ENCODE data around the gene TMTC4. TPM values are rescaled to one million over a fixed set of nuclear protein-coding genes. Genes with fewer than 3 reads are reported as not detected.
"Not testable (repeated sequence)": the region's sequence is repeated elsewhere in the genome, so short reads cannot be mapped to it uniquely, and the experiment has no call there.

The TMTC4 gene
- polyA plus RNA-seq, 1 donor from 2014 or later, result 123 TPM

DNA sequence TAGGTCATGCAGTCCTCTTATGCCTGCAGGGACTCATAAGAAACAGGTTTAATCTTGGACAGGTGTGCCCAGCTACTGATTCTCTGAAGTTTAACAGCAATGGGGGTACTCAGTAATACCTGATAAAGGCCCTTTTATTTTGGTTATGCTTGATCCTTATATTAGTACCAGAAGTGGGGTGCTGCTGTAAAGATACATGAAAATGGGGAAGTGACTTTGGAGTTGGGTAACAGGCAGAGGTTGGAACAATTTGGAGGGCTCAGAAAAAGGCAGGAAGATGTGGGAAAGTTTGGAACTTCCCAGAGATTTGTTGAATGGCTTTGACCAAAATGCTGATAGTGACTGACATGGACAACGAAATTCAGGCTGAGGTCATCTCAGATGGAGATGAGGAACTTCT is 14.6 kb upstream of the TMTC4 start:
- Histone ChIP-seq H4K20me1 (ENCODE audit: insufficient read depth) (no peaks in the 10 kb centered on the region), H3K4me2 (ENCODE audit: low read length) (no peak overlapping the region), H3K27me3 (ENCODE audit: insufficient read depth, low read depth, low read length) (no peaks in the 10 kb centered on the region), H3K9ac (ENCODE audit: low read length) (no peak overlapping the region), H3K4me3 (ENCODE audit: low read length) (no peak overlapping the region), H2AFZ (ENCODE audit: low read depth, low read length) (no peak overlapping the region), H3K27ac (ENCODE audit: low read length) (no peak overlapping the region), H3K36me3 (ENCODE audit: insufficient read depth, low read length) (no peaks in the 10 kb centered on the region), H3K79me2 (replicated peaks; ENCODE audit: insufficient read depth, low read length) (no peaks in the 10 kb centered on the region), H3K9me2 (ENCODE audit: insufficient read depth, low read length) (no peaks in the 10 kb centered on the region), H3F3A (ENCODE audit: insufficient read depth, low read length, poor library complexity, severe bottlenecking) (no peaks in the 10 kb centered on the region), H3K9me3 (ENCODE audit: low read length) (peaks cover 4% of the 10 kb centered on the region)
- TF ChIP-seq, protein P1, sequence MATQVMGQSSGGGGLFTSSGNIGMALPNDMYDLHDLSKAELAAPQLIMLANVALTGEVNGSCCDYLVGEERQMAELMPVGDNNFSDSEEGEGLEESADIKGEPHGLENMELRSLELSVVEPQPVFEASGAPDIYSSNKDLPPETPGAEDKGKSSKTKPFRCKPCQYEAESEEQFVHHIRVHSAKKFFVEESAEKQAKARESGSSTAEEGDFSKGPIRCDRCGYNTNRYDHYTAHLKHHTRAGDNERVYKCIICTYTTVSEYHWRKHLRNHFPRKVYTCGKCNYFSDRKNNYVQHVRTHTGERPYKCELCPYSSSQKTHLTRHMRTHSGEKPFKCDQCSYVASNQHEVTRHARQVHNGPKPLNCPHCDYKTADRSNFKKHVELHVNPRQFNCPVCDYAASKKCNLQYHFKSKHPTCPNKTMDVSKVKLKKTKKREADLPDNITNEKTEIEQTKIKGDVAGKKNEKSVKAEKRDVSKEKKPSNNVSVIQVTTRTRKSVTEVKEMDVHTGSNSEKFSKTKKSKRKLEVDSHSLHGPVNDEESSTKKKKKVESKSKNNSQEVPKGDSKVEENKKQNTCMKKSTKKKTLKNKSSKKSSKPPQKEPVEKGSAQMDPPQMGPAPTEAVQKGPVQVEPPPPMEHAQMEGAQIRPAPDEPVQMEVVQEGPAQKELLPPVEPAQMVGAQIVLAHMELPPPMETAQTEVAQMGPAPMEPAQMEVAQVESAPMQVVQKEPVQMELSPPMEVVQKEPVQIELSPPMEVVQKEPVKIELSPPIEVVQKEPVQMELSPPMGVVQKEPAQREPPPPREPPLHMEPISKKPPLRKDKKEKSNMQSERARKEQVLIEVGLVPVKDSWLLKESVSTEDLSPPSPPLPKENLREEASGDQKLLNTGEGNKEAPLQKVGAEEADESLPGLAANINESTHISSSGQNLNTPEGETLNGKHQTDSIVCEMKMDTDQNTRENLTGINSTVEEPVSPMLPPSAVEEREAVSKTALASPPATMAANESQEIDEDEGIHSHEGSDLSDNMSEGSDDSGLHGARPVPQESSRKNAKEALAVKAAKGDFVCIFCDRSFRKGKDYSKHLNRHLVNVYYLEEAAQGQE (IDR thresholded peaks at IDR 0.05; ENCODE audit: borderline replicate concordance), result no peak
- no peak for TF ChIP-seq TAF1 (IDR thresholded peaks at IDR 0.05; ENCODE audit: low read depth)

GRCh38 chr13:100680131-100680530 is 5.5 kb upstream of the TMTC4 start:
- Histone ChIP-seq H3K4me2 (ENCODE audit: low read length) (no peak overlapping the region), H3K36me3 (ENCODE audit: insufficient read depth, low read length) (no peaks in the 10 kb centered on the region), H3K27ac (ENCODE audit: low read length) (no peak overlapping the region), H3K9me3 (ENCODE audit: low read length) (no peaks in the 10 kb centered on the region), H3K27me3 (ENCODE audit: insufficient read depth, low read depth, low read length) (no peaks in the 10 kb centered on the region), H3K79me2 (replicated peaks; ENCODE audit: insufficient read depth, low read length) (no peaks in the 10 kb centered on the region), H4K20me1 (ENCODE audit: insufficient read depth) (no peaks in the 10 kb centered on the region), H2AFZ (ENCODE audit: low read depth, low read length) (no peak overlapping the region), H3K9ac (ENCODE audit: low read length) (no peak overlapping the region), H3F3A (ENCODE audit: insufficient read depth, low read length, poor library complexity, severe bottlenecking) (no peaks in the 10 kb centered on the region), H3K9me2 (ENCODE audit: insufficient read depth, low read length) (no peaks in the 10 kb centered on the region), H3K4me3 (ENCODE audit: low read length) (no peak overlapping the region)
- no peak for TF ChIP-seq MXI1 (conservative IDR thresholded peaks at IDR 0.05; ENCODE audit: poor library complexity, severe bottlenecking)
- no peak for TF ChIP-seq RAD21 (conservative IDR thresholded peaks at IDR 0.05)
- TF ChIP-seq TAF1 (IDR thresholded peaks at IDR 0.05; ENCODE audit: low read depth), result no peak
- no peak for TF ChIP-seq CTCF (IDR thresholded peaks at IDR 0.05; ENCODE audit: poor library complexity, severe bottlenecking)
- TF ChIP-seq SMC3 (conservative IDR thresholded peaks at IDR 0.05; ENCODE audit: poor library complexity), result no peak
- TF ChIP-seq EZH2 (IDR thresholded peaks at IDR 0.05; ENCODE audit: borderline replicate concordance, insufficient read depth, low read length, poor library complexity, severe bottlenecking), result no peak
- TF ChIP-seq POLR2AphosphoS5 (IDR thresholded peaks at IDR 0.05), result no peak
- TF ChIP-seq, protein P1 (IDR thresholded peaks at IDR 0.05; ENCODE audit: borderline replicate concordance), result no peak
- TF ChIP-seq EP300 (conservative IDR thresholded peaks at IDR 0.05; ENCODE audit: poor library complexity, severe bottlenecking), result no peak

GRCh38 chr13:100677128-100677527 is 2.5 kb upstream of the TMTC4 start:
- not testable (repeated sequence) for H3K9ac ChIP-seq (ENCODE audit: low read length); H3K9me2 ChIP-seq (ENCODE audit: insufficient read depth, low read length); H3K27me3 ChIP-seq (ENCODE audit: insufficient read depth, low read depth, low read length); H3K36me3 ChIP-seq (ENCODE audit: insufficient read depth, low read length); H3F3A ChIP-seq (ENCODE audit: insufficient read depth, low read length, poor library complexity, severe bottlenecking); H4K20me1 ChIP-seq (ENCODE audit: insufficient read depth); H3K4me2 ChIP-seq (ENCODE audit: low read length); H3K27ac ChIP-seq (ENCODE audit: low read length); H2AFZ ChIP-seq (ENCODE audit: low read depth, low read length); H3K4me3 ChIP-seq (ENCODE audit: low read length); H3K9me3 ChIP-seq (ENCODE audit: low read length)
- H3K79me2 ChIP-seq (replicated peaks; ENCODE audit: insufficient read depth, low read length), result peaks cover 18% of the 10 kb centered on the region
